Mesenchymal stem cell (in vitro differentiated cells and primary cell): ENCODE results near the gene RBM19.
A peak's percentile ranks its signal among the peaks of the same experiment; 100 is the strongest.

Experiments
- DNase-seq: peaks from one replicate; pipeline ENCODE4 v3.0.0-alpha.2; 2013
- H2AFZ ChIP-seq: one replicate; pipeline ENCODE4 v1.6.1; 2013; ENCODE audit warnings: low read depth, mild to moderate bottlenecking, control low read depth, inconsistent platforms, low read length, moderate library complexity
- H2AK5ac ChIP-seq: 2 replicates; pipeline ENCODE4 v1.6.1; 2013; ENCODE audit warnings: low read length, moderate library complexity, mild to moderate bottlenecking, inconsistent platforms; ENCODE audit not compliant: severe bottlenecking
- H2BK120ac ChIP-seq: one replicate; pipeline ENCODE4 v1.6.1; 2013; ENCODE audit warnings: low read depth, mild to moderate bottlenecking, inconsistent platforms, low read length, moderate library complexity
- H2BK12ac ChIP-seq, 2 experiments: one replicate each; pipeline ENCODE4 v1.6.1; 2013; ENCODE audit warnings: inconsistent platforms in 2 of 2, low read length in 2 of 2, mild to moderate bottlenecking in 2 of 2, moderate library complexity in 2 of 2, control low read depth in 1 of 2
- H2BK15ac ChIP-seq: one replicate; pipeline ENCODE4 v1.6.1; 2013; ENCODE audit warnings: mild to moderate bottlenecking, low read depth, inconsistent platforms; ENCODE audit not compliant: poor library complexity, severe bottlenecking
- H2BK5ac ChIP-seq: 2 replicates; pipeline ENCODE4 v1.6.1; 2013; ENCODE audit warnings: low read depth, mild to moderate bottlenecking, low read length, control low read depth, inconsistent platforms; ENCODE audit not compliant: poor library complexity, severe bottlenecking
- H3K14ac ChIP-seq, 2 experiments: one replicate each; pipeline ENCODE4 v1.6.1; 2013; ENCODE audit warnings: inconsistent platforms in 2 of 2, low read length in 2 of 2, control low read depth in 1 of 2, mild to moderate bottlenecking in 1 of 2, moderate library complexity in 1 of 2
- H3K18ac ChIP-seq, 2 experiments: one replicate each; pipeline ENCODE4 v1.6.1; 2013; ENCODE audit warnings: inconsistent platforms in 2 of 2, low read length in 2 of 2, control low read depth in 1 of 2, low read depth in 1 of 2, mild to moderate bottlenecking in 1 of 2
- H3K23ac ChIP-seq, 2 experiments: one replicate each; pipeline ENCODE4 v1.6.1; 2013; ENCODE audit warnings: inconsistent platforms in 2 of 2, low read length in 2 of 2, mild to moderate bottlenecking in 2 of 2, moderate library complexity in 2 of 2, control low read depth in 1 of 2
- H3K27ac ChIP-seq: 2 replicates; pipeline ENCODE4 v1.5.1; 2013; ENCODE audit warnings: mild to moderate bottlenecking, moderate library complexity, low read length, control low read depth, inconsistent platforms; ENCODE audit not compliant: poor library complexity, severe bottlenecking
- H3K27me3 ChIP-seq, 2 experiments: 2 replicates each; pipeline versions ENCODE4 v1.6.1 to v1.7.0; 2013; ENCODE audit warnings: low read length in 2 of 2, mild to moderate bottlenecking in 2 of 2, moderate library complexity in 2 of 2, control low read depth in 1 of 2, inconsistent platforms in 1 of 2; ENCODE audit not compliant: control insufficient read depth in 1 of 2, insufficient read depth in 1 of 2
- H3K36me3 ChIP-seq, 2 experiments: 2 replicates each; pipeline versions ENCODE4 v1.6.1 to v1.7.0; 2013; ENCODE audit warnings: low read length in 2 of 2, control low read depth in 1 of 2, inconsistent platforms in 1 of 2, low read depth in 1 of 2, mild to moderate bottlenecking in 1 of 2; ENCODE audit not compliant: insufficient read depth in 2 of 2, control insufficient read depth in 1 of 2
- H3K4ac ChIP-seq, 2 experiments: one replicate each; pipeline ENCODE4 v1.6.1; 2013; ENCODE audit warnings: inconsistent platforms in 2 of 2, low read length in 2 of 2, mild to moderate bottlenecking in 2 of 2, moderate library complexity in 2 of 2, control low read depth in 1 of 2, low read depth in 1 of 2
- H3K4me1 ChIP-seq: 2 replicates; pipeline ENCODE4 v1.6.1; 2013; ENCODE audit warnings: low read depth, low read length, control low read depth; ENCODE audit not compliant: control insufficient read depth, insufficient read depth
- H3K4me2 ChIP-seq: 2 replicates; pipeline ENCODE4 v1.6.1; 2013; ENCODE audit warnings: low read length, mild to moderate bottlenecking, inconsistent platforms; ENCODE audit not compliant: poor library complexity, severe bottlenecking
- H3K4me3 ChIP-seq, 2 experiments: 2 replicates each; pipeline versions ENCODE4 v1.5.1 to v1.7.0; 2013; ENCODE audit warnings: low read length in 2 of 2, mild to moderate bottlenecking in 2 of 2, control low read depth in 1 of 2, low read depth in 1 of 2; ENCODE audit not compliant: insufficient read depth in 1 of 2
- H3K79me1 ChIP-seq: replicated peaks from 2 replicates; pipeline ENCODE4 v1.6.1; 2013; ENCODE audit warnings: mild to moderate bottlenecking, control low read depth, low read length, inconsistent platforms; ENCODE audit not compliant: poor library complexity, severe bottlenecking
- H3K9ac ChIP-seq: 2 replicates; pipeline ENCODE4 v1.7.0; 2013; ENCODE audit warnings: mild to moderate bottlenecking, low read length, moderate library complexity
- H3K9me3 ChIP-seq: 2 replicates; pipeline ENCODE4 v1.7.0; 2013; ENCODE audit warnings: mild to moderate bottlenecking, low read length; ENCODE audit not compliant: control insufficient read depth
- H4K8ac ChIP-seq: one replicate; pipeline ENCODE4 v1.6.1; 2013; ENCODE audit warnings: inconsistent platforms, mild to moderate bottlenecking, low read length, moderate library complexity
- H4K91ac ChIP-seq: one replicate; pipeline ENCODE4 v1.6.1; 2013; ENCODE audit warnings: mild to moderate bottlenecking, low read length, inconsistent platforms
- WGBS: methylation state at CpG from one replicate; pipeline ENCODE4 v1.1.7; 2013; ENCODE audit warnings: mixed read lengths; 5-methylcytosine and 5-hydroxymethylcytosine counted together

RBM19 gene

GRCh38 chr12:113886721-113887120 is 79.4 kb downstream of the RBM19 start:
- Histone ChIP-seq H4K91ac (no peak overlapping the region), H3K27ac (no peak overlapping the region), H2AK5ac (no peak overlapping the region), H3K4me2 (no peak overlapping the region), H2BK5ac (no peak overlapping the region), H3K14ac (no peak overlapping the region), H3K79me1 (no peaks in the 10 kb centered on the region), H2BK120ac (no peak overlapping the region), H2BK15ac (no peak overlapping the region), H4K8ac (no peak overlapping the region), H3K4me1 (peaks cover 8% of the 10 kb centered on the region), H3K18ac (no peak overlapping the region), H2BK12ac (no peak overlapping the region), H3K4ac (no peak overlapping the region), H3K9me3 (peaks cover 6% of the 10 kb centered on the region), H3K23ac (no peak overlapping the region), H3K4me3 (no peak overlapping the region), H3K36me3 (peaks cover 3 to 6% of the 10 kb centered on the region in 2 experiments), H2AFZ (no peak overlapping the region), H3K27me3 (no peaks in the 10 kb centered on the region), H3K9ac (no peak overlapping the region)
- 96% methylated on average over 7 of the region's 9 CpGs for WGBS
- no peak for DNase-seq

GRCh38 chr12:113884392-113884791 is 81.7 kb downstream of the RBM19 start:
- Histone ChIP-seq H3K27me3 (no peaks in the 10 kb centered on the region), H3K18ac (no peak overlapping the region), H3K27ac (no peak overlapping the region), H2AK5ac (no peak overlapping the region), H4K91ac (no peak overlapping the region), H3K9ac (no peak overlapping the region), H3K4ac (no peak overlapping the region), H2AFZ (no peak overlapping the region), H3K23ac (no peak overlapping the region), H3K14ac (no peak overlapping the region), H3K9me3 (peaks cover 6% of the 10 kb centered on the region), H2BK120ac (no peak overlapping the region), H2BK12ac (no peak overlapping the region), H3K79me1 (no peaks in the 10 kb centered on the region), H2BK5ac (no peak overlapping the region), H3K36me3 (peaks cover 3 to 9% of the 10 kb centered on the region in 2 experiments), H4K8ac (no peak overlapping the region), H2BK15ac (no peak overlapping the region), H3K4me2 (no peak overlapping the region), H3K4me1 (peaks cover 5% of the 10 kb centered on the region), H3K4me3 (no peak overlapping the region)
- WGBS, result 88% methylated on average over 2 of the region's 3 CpGs
- DNase-seq, result no peak

- Histone ChIP-seq H3K27me3 (no peaks in the 10 kb centered on the region), H2BK5ac (no peak overlapping the region), H3K9me3 (peaks cover 6% of the 10 kb centered on the region), H3K27ac (no peak overlapping the region), H4K91ac (no peak overlapping the region), H2AK5ac (no peak overlapping the region), H3K36me3 (peaks cover 3 to 7% of the 10 kb centered on the region in 2 experiments), H4K8ac (no peak overlapping the region), H3K4me2 (no peak overlapping the region), H3K4ac (no peak overlapping the region), H3K4me1 (no peaks in the 10 kb centered on the region), H2BK12ac (no peak overlapping the region), H2BK15ac (no peak overlapping the region), H3K14ac (no peak overlapping the region), H3K4me3 (no peak overlapping the region), H2AFZ (no peak overlapping the region), H2BK120ac (no peak overlapping the region), H3K79me1 (no peaks in the 10 kb centered on the region), H3K23ac (no peak overlapping the region), H3K9ac (no peak overlapping the region), H3K18ac (no peak overlapping the region)
- DNase-seq, result no peak
- 93% methylated on average over 2 of the region's 2 CpGs for WGBS
Observed at GRCh38 chr12:113882690-113883089, 83.4 kb downstream of the RBM19 start.

DNA sequence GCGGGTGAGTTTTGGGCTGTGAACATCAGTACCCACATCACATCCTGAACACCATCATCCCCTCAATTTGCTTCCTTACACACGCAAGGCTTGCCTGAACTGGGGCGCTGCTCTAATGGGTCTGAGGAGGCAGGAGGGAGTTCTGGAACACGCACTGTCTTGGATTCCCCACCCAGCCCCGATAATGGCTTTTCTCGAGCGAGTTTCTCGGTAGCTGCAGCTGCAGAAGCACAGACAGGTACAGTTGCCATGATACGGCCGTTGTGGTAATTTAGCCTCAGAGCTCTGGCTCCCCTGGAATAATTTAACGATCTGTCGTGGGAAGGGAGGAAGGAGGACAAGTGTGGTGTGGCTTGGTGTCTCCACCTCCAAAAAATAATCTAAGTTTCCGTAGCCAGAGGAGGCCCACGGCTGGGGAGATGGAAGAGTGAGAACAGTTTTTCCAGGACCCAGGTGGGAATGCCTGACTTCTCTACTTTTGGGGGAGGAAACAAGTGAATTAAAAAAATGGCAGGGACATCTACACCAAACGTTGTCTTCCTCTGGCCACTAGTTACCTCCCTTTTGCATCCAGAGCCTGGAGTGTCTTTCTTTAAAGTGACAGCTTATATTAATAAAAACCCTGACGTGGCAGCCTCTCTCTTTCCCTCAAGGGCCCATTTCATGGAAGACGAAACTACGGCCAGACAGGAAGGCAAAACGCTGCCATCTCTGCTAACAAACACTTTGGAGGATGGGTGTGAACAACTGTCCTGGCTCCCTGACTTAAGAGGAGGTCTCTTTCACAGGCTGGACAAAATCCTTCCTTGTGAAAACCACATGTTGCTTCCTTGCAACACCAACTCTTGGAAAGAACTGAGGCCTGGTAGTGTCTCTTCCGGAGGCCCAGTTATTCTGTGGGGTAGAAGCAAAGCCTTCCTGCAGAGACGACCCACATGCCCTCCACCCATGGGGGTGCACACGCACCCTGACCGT is 84.8 kb downstream of the RBM19 start:
- Histone ChIP-seq H3K14ac (no peak overlapping the region), H2BK15ac (no peak overlapping the region), H3K23ac (no peak overlapping the region), H2AK5ac (no peak overlapping the region), H2AFZ (no peak overlapping the region), H2BK120ac (no peak overlapping the region), H3K27ac (no peak overlapping the region), H3K9me3 (peaks cover 6% of the 10 kb centered on the region), H3K4ac (no peak overlapping the region), H4K8ac (no peak overlapping the region), H3K4me1 (no peaks in the 10 kb centered on the region), H3K4me3 (no peak overlapping the region), H3K4me2 (no peak overlapping the region), H3K36me3 (peaks cover 3 to 13% of the 10 kb centered on the region in 2 experiments), H2BK5ac (no peak overlapping the region), H3K18ac (no peak overlapping the region), H3K9ac (peak overlapping the region; percentile 17), H3K79me1 (peaks cover 2% of the 10 kb centered on the region), H4K91ac (no peak overlapping the region), H3K27me3 (no peaks in the 10 kb centered on the region), H2BK12ac (no peak overlapping the region)
- no peak for DNase-seq
- 89% methylated on average over 23 of the region's 23 CpGs for WGBS
